ENCODE data around the gene PLXND1.

DNA sequence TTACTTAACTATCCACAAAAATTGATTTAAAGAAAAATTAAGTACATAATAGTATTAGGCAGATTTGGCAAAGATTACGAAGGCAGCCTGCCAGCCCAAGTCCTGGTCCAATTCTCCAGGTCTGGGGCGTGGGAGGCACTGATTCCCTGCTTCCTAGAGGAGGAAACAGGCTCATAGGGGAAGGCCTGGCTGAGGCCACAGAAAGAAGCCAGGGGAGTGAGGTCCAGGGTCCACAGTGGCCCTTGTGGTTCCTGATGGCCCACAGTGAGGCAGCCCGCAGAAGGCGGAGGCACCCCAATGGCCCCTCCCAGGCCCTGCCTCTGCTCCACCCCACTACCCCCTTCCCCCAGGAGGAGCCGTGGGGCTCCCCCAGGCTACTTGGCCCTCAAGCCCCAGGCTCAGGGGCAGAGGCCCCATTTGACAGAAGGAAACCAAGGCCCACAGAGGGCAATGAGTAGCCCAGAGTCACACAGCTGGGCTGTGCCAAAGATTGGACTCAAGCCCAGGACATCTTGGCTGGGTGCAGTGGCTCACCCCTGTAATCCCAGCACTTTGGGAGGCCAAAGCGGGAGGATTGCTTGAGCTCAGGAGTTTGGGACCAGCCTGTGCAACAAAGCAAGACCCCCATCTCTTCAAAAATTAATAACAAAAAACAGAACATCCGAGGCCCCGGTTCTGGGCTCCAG lies 42.5 kb downstream of the PLXND1 start:
- TF ChIP-seq CTCF (IDR thresholded peaks at IDR 0.05; ENCODE audit: low read depth, low read length) = no peak
- no peak for TF ChIP-seq EZH2phosphoT487 (IDR thresholded peaks at IDR 0.05; ENCODE audit: low read depth)
